ENCODE data around the gene ZC3H14. TPM values are rescaled to one million over a fixed set of nuclear protein-coding genes. Genes with fewer than 3 reads are reported as not detected.

Gene ZC3H14
- total and polyA plus RNA-seq, 4 donors: 22.4 to 54.5 (median 31.7) TPM

DNA sequence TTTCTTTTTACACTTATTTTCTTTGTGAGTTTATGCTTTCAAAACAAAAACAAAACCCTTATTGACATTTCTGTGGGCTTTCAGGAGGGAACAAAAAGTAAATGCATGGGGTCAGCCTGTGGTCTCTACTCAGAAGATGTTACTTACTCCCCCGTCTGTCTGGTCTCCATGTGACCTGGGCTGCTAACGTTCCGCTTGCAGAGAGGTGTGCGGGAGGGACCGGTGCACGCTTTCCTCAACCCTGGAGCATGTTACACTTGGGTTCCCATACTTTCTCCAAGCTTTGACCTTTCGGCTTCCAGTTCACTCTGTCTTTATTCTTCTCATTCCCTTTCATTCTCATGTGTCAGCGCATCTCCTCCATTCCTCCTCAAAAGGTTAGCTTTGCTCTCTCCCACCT is 36.5 kb downstream of the ZC3H14 start:
- DNase-seq (ENCODE audit: low spot score): no peak
- H3K4me1 ChIP-seq (ENCODE audit: control insufficient read depth in 4 of 4, insufficient read depth in 4 of 4, low read length in 3 of 4): peaks cover 0 to 2% (median under 1%) of the 10 kb centered on the region in 4 donors
- H3K4me3 ChIP-seq (ENCODE audit: low read depth in 1 of 3, low read length in 3 of 3): no peak overlapping the region
- H3K36me3 ChIP-seq (ENCODE audit: control insufficient read depth in 4 of 4, insufficient read depth in 3 of 4, low read depth in 1 of 4, low read length in 3 of 4): peaks cover 2 to 76% (median 58%) of the 10 kb centered on the region in 4 donors
- H3K9me3 ChIP-seq (ENCODE audit: control insufficient read depth in 4 of 4, low read length in 3 of 4): no peaks in the 10 kb centered on the region
- 93% methylated on average over 8 of the region's 8 CpGs for WGBS
- no peak overlapping the region for H3K9ac ChIP-seq (ENCODE audit: low read depth in 1 of 2, low read length in 2 of 2)
- H3K27me3 ChIP-seq (ENCODE audit: control insufficient read depth in 4 of 4, insufficient read depth in 4 of 4, low read length in 3 of 4): no peaks in the 10 kb centered on the region
- TF ChIP-seq SP1 (IDR thresholded peaks at IDR 0.05) (no peak), EGR1 (IDR thresholded peaks at IDR 0.05; ENCODE audit: low read depth in 2 of 2) (no peak)
- H3K27ac ChIP-seq (ENCODE audit: low read depth in 1 of 2, low read length in 2 of 2): no peak overlapping the region

GRCh38 chr14:88599761-88600439 is 37.1 kb downstream of the ZC3H14 start:
- Histone ChIP-seq H3K4me1 (ENCODE audit: control insufficient read depth in 4 of 4, insufficient read depth in 4 of 4, low read length in 3 of 4) (peaks cover 0 to 2% (median under 1%) of the 10 kb centered on the region in 4 donors), H3K9me3 (ENCODE audit: control insufficient read depth in 4 of 4, low read length in 3 of 4) (no peaks in the 10 kb centered on the region), H3K27ac (ENCODE audit: low read depth in 1 of 2, low read length in 2 of 2) (no peak overlapping the region), H3K4me3 (ENCODE audit: low read depth in 1 of 3, low read length in 3 of 3) (no peak overlapping the region), H3K36me3 (ENCODE audit: control insufficient read depth in 4 of 4, insufficient read depth in 3 of 4, low read depth in 1 of 4, low read length in 3 of 4) (peaks cover 2 to 79% (median 60%) of the 10 kb centered on the region in 4 donors), H3K9ac (ENCODE audit: low read depth in 1 of 2, low read length in 2 of 2) (no peak overlapping the region), H3K27me3 (ENCODE audit: control insufficient read depth in 4 of 4, insufficient read depth in 4 of 4, low read length in 3 of 4) (no peaks in the 10 kb centered on the region)
- WGBS: 88% methylated on average over 10 of the region's 10 CpGs
- no peak for DNase-seq (ENCODE audit: low spot score)
- TF ChIP-seq HNF4A (conservative IDR thresholded peaks at IDR 0.05) (no peak), FOXA1 (IDR thresholded peaks at IDR 0.05) (no peak), RAD21 (IDR thresholded peaks at IDR 0.05) (no peak), TAF1 (conservative IDR thresholded peaks at IDR 0.05) (no peak), SP1 (IDR thresholded peaks at IDR 0.05) (no peak), ATF3 (IDR thresholded peaks at IDR 0.05) (no peak), EGR1 (IDR thresholded peaks at IDR 0.05; ENCODE audit: low read depth in 2 of 2) (no peak), MAX (IDR thresholded peaks at IDR 0.05) (no peak), NR2F2 (IDR thresholded peaks at IDR 0.05) (no peak)

GRCh38 chr14:88604212-88604611 is 41.4 kb downstream of the ZC3H14 start:
- DNase-seq (ENCODE audit: low spot score): no peak
- Histone ChIP-seq H3K27ac (ENCODE audit: low read depth in 1 of 2, low read length in 2 of 2) (no peak overlapping the region), H3K4me1 (ENCODE audit: control insufficient read depth in 4 of 4, insufficient read depth in 4 of 4, low read length in 3 of 4) (no peaks in the 10 kb centered on the region), H3K27me3 (ENCODE audit: control insufficient read depth in 4 of 4, insufficient read depth in 4 of 4, low read length in 3 of 4) (no peaks in the 10 kb centered on the region), H3K9me3 (ENCODE audit: control insufficient read depth in 4 of 4, low read length in 3 of 4) (no peaks in the 10 kb centered on the region), H3K9ac (ENCODE audit: low read depth in 1 of 2, low read length in 2 of 2) (no peak overlapping the region), H3K36me3 (ENCODE audit: control insufficient read depth in 4 of 4, insufficient read depth in 3 of 4, low read depth in 1 of 4, low read length in 3 of 4) (peaks cover 10 to 89% (median 61%) of the 10 kb centered on the region in 4 donors), H3K4me3 (ENCODE audit: low read depth in 1 of 3, low read length in 3 of 3) (no peak overlapping the region)
- no peak for TF ChIP-seq ATF3 (IDR thresholded peaks at IDR 0.05)
- TF ChIP-seq JUND (IDR thresholded peaks at IDR 0.05): no peak
- no peak for TF ChIP-seq NR2F2 (IDR thresholded peaks at IDR 0.05)
- no peak for TF ChIP-seq GABPA (IDR thresholded peaks at IDR 0.05 in 1 of 2, conservative IDR thresholded peaks at IDR 0.05 in 1 of 2)
- no peak for TF ChIP-seq EGR1 (IDR thresholded peaks at IDR 0.05; ENCODE audit: low read depth in 2 of 2)
- TF ChIP-seq HNF4A (conservative IDR thresholded peaks at IDR 0.05): no peak
- TF ChIP-seq RXRA (IDR thresholded peaks at IDR 0.05): no peak
- TF ChIP-seq REST (IDR thresholded peaks at IDR 0.05): no peak
- no peak for TF ChIP-seq TAF1 (conservative IDR thresholded peaks at IDR 0.05)
- TF ChIP-seq MAX (IDR thresholded peaks at IDR 0.05): no peak
